ENCODE data around the gene EDNRA. TPM values are rescaled to one million over a fixed set of nuclear protein-coding genes. Genes with fewer than 3 reads are reported as not detected.

Gene EDNRA
- total RNA-seq, 3 donors from 2014 or later (not counting 1 experiment from before 2014, with no cell fraction given), result not detected

DNA sequence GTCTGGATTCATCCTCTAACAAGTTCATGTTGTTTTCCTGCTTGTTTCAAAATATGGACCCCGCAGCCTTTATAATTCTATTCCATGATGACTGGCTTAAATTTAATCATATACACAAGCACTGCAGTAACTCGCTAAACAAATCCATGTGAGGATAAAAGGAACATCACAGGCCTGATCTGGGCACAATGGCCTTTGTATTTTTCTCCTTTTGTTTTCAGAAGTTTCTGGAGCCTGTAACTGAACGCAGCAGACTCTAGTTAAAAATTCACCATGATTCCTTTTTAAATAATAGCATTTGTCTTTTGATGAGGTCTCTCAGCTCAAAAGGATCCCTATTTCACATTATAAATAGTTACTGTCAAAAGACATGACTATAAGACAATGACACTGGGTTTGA lies 106.1 kb downstream of the EDNRA start:
- 94% methylated on average over 2 of the region's 3 CpGs for WGBS (ENCODE audit: insufficient coverage)
- no peak overlapping the region for H3K27ac ChIP-seq (ENCODE audit: low read length)
- no peaks in the 10 kb centered on the region for H3K9me3 Mint-ChIP-seq

DNA sequence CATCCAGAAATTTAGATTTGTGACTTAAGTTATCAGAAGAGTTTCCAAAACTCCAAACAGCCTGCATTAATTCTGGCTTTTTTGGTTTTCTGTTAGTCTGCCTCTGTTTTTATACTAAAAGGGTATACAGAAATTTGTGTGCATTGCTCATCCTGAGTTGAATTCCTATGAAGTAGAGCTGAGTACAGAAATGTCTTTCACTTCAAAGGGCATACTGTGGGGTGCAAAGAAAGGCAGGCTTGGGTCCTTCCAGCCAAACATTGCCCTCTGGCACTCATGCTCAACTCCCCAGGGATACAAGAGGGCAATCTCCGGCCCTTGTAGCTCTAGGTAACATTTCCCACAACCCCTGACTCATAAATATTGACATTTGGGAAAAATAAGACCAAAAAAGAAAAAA lies 108.7 kb downstream of the EDNRA start:
- no peak overlapping the region for H3K27ac ChIP-seq (ENCODE audit: low read length)
- Mint-ChIP-seq H3K4me3 (no peak overlapping the region), H3K36me3 (no peaks in the 10 kb centered on the region), H3K4me1 (no peaks in the 10 kb centered on the region), H3K27ac (no peak overlapping the region), H3K27me3 (ENCODE audit: low read depth in 2 of 2) (peaks cover 12 to 13% of the 10 kb centered on the region in 2 donors), H3K9me3 (no peaks in the 10 kb centered on the region)
- DNase-seq (no peak), ATAC-seq (no peak)
- H3K4me3 ChIP-seq (ENCODE audit: low read length), result no peak overlapping the region
- no peaks in the 10 kb centered on the region for H3K9me3 ChIP-seq (ENCODE audit: control insufficient read depth, insufficient read depth, low read length)
- WGBS (ENCODE audit: insufficient coverage), result no CpG with 5 or more reads among the region's 1 CpG
- TF ChIP-seq, protein P1, sequence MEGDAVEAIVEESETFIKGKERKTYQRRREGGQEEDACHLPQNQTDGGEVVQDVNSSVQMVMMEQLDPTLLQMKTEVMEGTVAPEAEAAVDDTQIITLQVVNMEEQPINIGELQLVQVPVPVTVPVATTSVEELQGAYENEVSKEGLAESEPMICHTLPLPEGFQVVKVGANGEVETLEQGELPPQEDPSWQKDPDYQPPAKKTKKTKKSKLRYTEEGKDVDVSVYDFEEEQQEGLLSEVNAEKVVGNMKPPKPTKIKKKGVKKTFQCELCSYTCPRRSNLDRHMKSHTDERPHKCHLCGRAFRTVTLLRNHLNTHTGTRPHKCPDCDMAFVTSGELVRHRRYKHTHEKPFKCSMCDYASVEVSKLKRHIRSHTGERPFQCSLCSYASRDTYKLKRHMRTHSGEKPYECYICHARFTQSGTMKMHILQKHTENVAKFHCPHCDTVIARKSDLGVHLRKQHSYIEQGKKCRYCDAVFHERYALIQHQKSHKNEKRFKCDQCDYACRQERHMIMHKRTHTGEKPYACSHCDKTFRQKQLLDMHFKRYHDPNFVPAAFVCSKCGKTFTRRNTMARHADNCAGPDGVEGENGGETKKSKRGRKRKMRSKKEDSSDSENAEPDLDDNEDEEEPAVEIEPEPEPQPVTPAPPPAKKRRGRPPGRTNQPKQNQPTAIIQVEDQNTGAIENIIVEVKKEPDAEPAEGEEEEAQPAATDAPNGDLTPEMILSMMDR (IDR thresholded peaks at IDR 0.05), result no peak
- H3K36me3 ChIP-seq (ENCODE audit: control insufficient read depth, insufficient read depth, low read length), result no peaks in the 10 kb centered on the region
- H3K27me3 ChIP-seq (ENCODE audit: control insufficient read depth, insufficient read depth, low read length), result peaks cover 3% of the 10 kb centered on the region
- H3K4me1 ChIP-seq (ENCODE audit: control insufficient read depth, insufficient read depth, low read length), result no peaks in the 10 kb centered on the region
- intact Hi-C loops (cut with micrococcal nuclease), result no loop called here

More for the DNA sequence above, 106.1 kb downstream of the EDNRA start:
- DNase-seq (no peak), ATAC-seq (no peak)
- Histone ChIP-seq H3K4me3 (ENCODE audit: low read length) (no peak overlapping the region), H3K27me3 (ENCODE audit: control insufficient read depth, insufficient read depth, low read length) (peaks cover 3% of the 10 kb centered on the region), H3K4me1 (ENCODE audit: control insufficient read depth, insufficient read depth, low read length) (no peaks in the 10 kb centered on the region), H3K36me3 (ENCODE audit: control insufficient read depth, insufficient read depth, low read length) (no peaks in the 10 kb centered on the region), H3K9me3 (ENCODE audit: control insufficient read depth, insufficient read depth, low read length) (no peaks in the 10 kb centered on the region)
- Mint-ChIP-seq H3K4me3 (no peak overlapping the region), H3K27me3 (ENCODE audit: low read depth in 2 of 2) (peaks cover 9 to 11% of the 10 kb centered on the region in 2 donors), H3K36me3 (no peaks in the 10 kb centered on the region), H3K4me1 (no peaks in the 10 kb centered on the region), H3K27ac (no peak overlapping the region)
- intact Hi-C loops (cut with micrococcal nuclease), result no loop called here
- TF ChIP-seq, protein P1 (IDR thresholded peaks at IDR 0.05), result no peak

DNA sequence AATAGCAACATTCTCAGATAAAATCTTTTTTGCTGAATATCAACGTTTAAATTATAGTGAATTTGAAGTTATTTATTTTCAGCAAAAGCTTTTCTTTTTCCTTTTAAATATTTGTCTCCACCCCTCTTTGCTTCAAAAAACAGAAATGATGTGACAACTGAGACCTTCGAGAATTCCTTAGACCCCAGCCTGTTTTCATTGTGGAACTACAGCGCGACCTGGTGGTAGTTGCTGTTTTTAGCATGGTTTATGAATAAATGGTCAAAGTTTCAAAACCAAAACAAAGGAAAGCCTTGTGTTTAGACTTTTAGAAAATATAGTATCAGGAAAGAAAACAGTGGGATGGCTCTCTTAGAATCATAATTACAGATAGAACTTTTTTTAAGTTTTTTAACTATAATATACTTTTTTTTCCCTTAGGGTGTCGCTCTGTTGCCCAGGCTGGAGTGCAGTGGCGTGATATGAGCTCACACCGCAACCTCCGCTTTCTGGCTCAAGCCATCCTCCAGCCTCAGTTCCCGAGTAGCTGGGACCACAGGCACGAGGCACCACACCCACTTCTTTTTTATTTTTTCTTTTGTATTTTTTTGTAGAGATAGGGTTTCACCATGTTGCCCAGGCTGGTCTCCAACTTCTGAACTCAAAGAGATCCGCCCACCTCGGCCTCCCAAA lies 109.5 kb downstream of the EDNRA start:
- ATAC-seq, result peak in 1 of 3 donors; percentile 45
- H3K27ac ChIP-seq (ENCODE audit: low read length), result no peak overlapping the region
- H3K27me3 ChIP-seq (ENCODE audit: control insufficient read depth, insufficient read depth, low read length), result peaks cover 3% of the 10 kb centered on the region
- TF ChIP-seq, protein P1 (IDR thresholded peaks at IDR 0.05), result peak; percentile 62
- intact Hi-C loops (cut with micrococcal nuclease), result loop anchor here (1.0 to 5.0 kb wide), 3 partner anchors 72 to 428 kb away; no protein-coding TSS in a partner anchor
- no peaks in the 10 kb centered on the region for H3K4me1 ChIP-seq (ENCODE audit: control insufficient read depth, insufficient read depth, low read length)
- Mint-ChIP-seq H3K4me3 (no peak overlapping the region), H3K27ac (no peak overlapping the region), H3K9me3 (no peaks in the 10 kb centered on the region), H3K4me1 (no peaks in the 10 kb centered on the region), H3K36me3 (no peaks in the 10 kb centered on the region), H3K27me3 (ENCODE audit: low read depth in 2 of 2) (peaks cover 11 to 13% of the 10 kb centered on the region in 2 donors)
- 64% methylated on average over 9 of the region's 12 CpGs for WGBS (ENCODE audit: insufficient coverage)
- no peaks in the 10 kb centered on the region for H3K36me3 ChIP-seq (ENCODE audit: control insufficient read depth, insufficient read depth, low read length)
- H3K4me3 ChIP-seq (ENCODE audit: low read length), result no peak overlapping the region
- peak in 1 of 2 donors; percentile 60 for DNase-seq
- H3K9me3 ChIP-seq (ENCODE audit: control insufficient read depth, insufficient read depth, low read length), result no peaks in the 10 kb centered on the region

DNA sequence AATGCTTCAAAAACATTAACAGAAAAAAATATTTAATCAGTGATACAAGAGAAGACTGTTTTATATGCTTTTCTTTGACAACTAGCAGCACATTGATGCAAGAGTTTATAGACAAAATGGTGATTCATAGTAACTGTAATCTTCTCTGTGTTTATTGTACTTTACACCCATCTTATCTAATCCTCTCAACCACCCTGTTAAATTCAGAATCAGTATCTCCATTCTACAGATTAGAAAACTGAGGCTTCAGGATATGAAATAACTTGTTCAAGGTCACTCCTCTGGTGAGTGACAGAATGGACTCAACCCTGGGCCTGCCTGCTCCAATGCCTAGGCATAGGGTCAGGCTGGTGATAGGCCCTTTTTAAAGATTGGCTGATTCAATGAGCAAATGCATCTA lies 110.2 kb downstream of the EDNRA start:
- no peak overlapping the region for H3K4me3 Mint-ChIP-seq
- H3K4me1 Mint-ChIP-seq, result no peaks in the 10 kb centered on the region
- ATAC-seq (no peak), DNase-seq (no peak)
- Histone ChIP-seq H3K4me3 (ENCODE audit: low read length) (no peak overlapping the region), H3K27me3 (ENCODE audit: control insufficient read depth, insufficient read depth, low read length) (peaks cover 3% of the 10 kb centered on the region), H3K9me3 (ENCODE audit: control insufficient read depth, insufficient read depth, low read length) (no peaks in the 10 kb centered on the region), H3K4me1 (ENCODE audit: control insufficient read depth, insufficient read depth, low read length) (no peaks in the 10 kb centered on the region), H3K27ac (ENCODE audit: low read length) (no peak overlapping the region), H3K36me3 (ENCODE audit: control insufficient read depth, insufficient read depth, low read length) (no peaks in the 10 kb centered on the region)
- no peaks in the 10 kb centered on the region for H3K36me3 Mint-ChIP-seq
- TF ChIP-seq, protein P1 (IDR thresholded peaks at IDR 0.05), result no peak
- peaks cover 9 to 13% of the 10 kb centered on the region in 2 donors for H3K27me3 Mint-ChIP-seq (ENCODE audit: low read depth in 2 of 2)
- H3K27ac Mint-ChIP-seq, result no peak overlapping the region
- H3K9me3 Mint-ChIP-seq, result no peaks in the 10 kb centered on the region
- intact Hi-C loops (cut with micrococcal nuclease), result loop anchor here (2.0 to 5.0 kb wide), 2 partner anchors 276 to 429 kb away; no protein-coding TSS in a partner anchor

Measured in natural killer cell (primary cell).